Measurements from ENCODE around the gene TMEM225B. TPM values are rescaled to one million over a fixed set of nuclear protein-coding genes. Genes with fewer than 3 reads are reported as not detected.
"Not testable (repeated sequence)": the region's sequence is repeated elsewhere in the genome, so short reads cannot be mapped to it uniquely, and the experiment has no call there.

TMEM225B gene
- total RNA-seq, 2 donors from 2014 or later, result 2.2 TPM; not detected in 1

DNA sequence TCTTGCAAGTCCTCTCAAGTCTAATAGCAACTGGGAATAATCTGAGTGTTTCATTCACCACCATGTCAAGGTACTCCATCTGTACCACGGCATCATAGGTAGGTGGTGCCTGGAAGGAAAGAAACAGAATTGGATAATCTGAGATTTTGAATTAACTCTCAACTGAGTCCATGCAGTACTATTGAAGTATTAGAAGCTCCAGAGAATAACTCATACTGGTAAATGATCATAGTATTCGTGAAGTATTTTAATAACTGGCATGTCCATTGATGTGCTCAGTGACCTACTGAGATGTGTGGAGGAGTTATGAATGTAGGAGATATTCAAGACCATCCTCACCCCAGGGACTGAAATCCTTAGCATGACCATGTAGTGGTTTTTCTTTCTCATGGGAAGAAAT, 54.6 kb downstream of the TMEM225B start:
- no peak overlapping the region for H3K27ac ChIP-seq
- H3K4me3 ChIP-seq, result no peak overlapping the region
- DNase-seq (ENCODE audit: low spot score), result no peak
- no peaks in the 10 kb centered on the region for H3K36me3 ChIP-seq
- no peak for ATAC-seq (ENCODE audit: insufficient number of reproducible peaks, low FRiP score, low read depth)
- TF ChIP-seq, protein P1, sequence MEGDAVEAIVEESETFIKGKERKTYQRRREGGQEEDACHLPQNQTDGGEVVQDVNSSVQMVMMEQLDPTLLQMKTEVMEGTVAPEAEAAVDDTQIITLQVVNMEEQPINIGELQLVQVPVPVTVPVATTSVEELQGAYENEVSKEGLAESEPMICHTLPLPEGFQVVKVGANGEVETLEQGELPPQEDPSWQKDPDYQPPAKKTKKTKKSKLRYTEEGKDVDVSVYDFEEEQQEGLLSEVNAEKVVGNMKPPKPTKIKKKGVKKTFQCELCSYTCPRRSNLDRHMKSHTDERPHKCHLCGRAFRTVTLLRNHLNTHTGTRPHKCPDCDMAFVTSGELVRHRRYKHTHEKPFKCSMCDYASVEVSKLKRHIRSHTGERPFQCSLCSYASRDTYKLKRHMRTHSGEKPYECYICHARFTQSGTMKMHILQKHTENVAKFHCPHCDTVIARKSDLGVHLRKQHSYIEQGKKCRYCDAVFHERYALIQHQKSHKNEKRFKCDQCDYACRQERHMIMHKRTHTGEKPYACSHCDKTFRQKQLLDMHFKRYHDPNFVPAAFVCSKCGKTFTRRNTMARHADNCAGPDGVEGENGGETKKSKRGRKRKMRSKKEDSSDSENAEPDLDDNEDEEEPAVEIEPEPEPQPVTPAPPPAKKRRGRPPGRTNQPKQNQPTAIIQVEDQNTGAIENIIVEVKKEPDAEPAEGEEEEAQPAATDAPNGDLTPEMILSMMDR (IDR thresholded peaks at IDR 0.05), result no peak
- no peaks in the 10 kb centered on the region for H3K9me3 ChIP-seq
- no peaks in the 10 kb centered on the region for H3K27me3 ChIP-seq (replicated peaks; ENCODE audit: insufficient read depth)
- no peaks in the 10 kb centered on the region for H3K4me1 ChIP-seq (ENCODE audit: control insufficient read depth in 1 of 2, low read depth in 2 of 2)

DNA sequence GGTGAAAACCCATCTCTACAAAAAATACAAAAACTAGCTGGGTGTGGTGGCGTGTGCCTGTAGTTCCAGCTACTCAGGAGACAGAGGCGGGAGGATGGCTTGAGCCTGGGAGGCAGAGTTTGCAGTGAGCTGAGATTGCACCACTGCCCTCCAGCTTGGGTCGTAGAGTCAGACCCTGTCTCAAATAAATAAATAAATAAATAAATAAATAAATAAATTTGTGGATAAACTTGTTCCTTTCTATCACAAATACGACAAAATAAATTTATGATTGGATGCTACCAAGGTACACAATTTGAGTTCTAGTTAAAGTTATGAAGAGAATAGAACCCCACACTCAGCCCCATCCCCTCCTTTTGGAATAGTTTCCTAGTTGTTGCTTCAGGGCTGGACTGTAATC, 55.2 kb downstream of the TMEM225B start:
- H3K9me3 ChIP-seq; H3K27me3 ChIP-seq (replicated peaks; ENCODE audit: insufficient read depth); ATAC-seq (ENCODE audit: insufficient number of reproducible peaks, low FRiP score, low read depth); H3K4me3 ChIP-seq; H3K36me3 ChIP-seq; DNase-seq (ENCODE audit: low spot score); H3K4me1 ChIP-seq (ENCODE audit: control insufficient read depth in 1 of 2, low read depth in 2 of 2); H3K27ac ChIP-seq: not testable (repeated sequence)

DNA sequence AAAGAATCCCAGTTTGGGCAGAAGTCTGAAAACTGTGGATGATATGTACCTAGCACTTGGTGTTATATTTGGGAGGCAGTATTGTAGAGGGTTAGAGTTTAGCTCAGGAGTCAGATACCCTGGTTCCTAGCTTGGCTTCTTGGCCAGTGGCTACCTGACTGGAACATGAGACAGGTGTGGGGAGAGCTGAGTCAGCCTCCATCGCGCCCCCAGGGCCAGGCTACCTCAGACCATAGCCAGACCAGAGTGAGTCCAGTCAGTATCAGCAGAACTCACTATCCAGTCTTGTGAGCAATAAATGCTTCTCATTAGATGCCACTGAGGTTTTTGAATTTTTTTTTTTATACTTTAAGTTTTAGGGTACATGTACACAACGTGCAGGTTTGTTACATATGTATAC, 55.7 kb downstream of the TMEM225B start:
- TF ChIP-seq, protein P1 (IDR thresholded peaks at IDR 0.05), result no peak

DNA sequence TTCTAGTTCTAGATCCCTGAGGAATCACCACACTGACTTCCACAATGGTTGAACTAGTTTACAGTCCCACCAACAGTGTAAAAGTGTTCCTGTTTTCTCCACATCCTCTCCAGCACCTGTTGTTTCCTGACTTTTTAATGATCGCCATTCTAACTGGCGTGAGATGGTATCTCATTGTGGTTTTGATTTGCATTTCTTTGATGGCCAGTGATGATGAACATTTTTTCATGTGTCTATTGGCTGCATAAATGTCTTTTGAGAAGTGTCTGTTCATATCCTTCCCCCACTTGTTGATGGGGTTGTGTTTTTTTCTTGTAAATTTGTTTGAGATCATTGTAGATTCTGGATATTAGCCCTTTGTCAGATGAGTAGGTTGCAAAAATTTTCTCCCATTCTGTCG, 56.6 kb downstream of the TMEM225B start:
- not testable (repeated sequence) for DNase-seq (ENCODE audit: low spot score)

More for the DNA sequence above, 55.7 kb downstream of the TMEM225B start:
- DNase-seq (ENCODE audit: low spot score) (no peak), ATAC-seq (ENCODE audit: insufficient number of reproducible peaks, low FRiP score, low read depth) (no peak)
- H3K27ac ChIP-seq, result no peak overlapping the region
- no peaks in the 10 kb centered on the region for H3K36me3 ChIP-seq
- no peaks in the 10 kb centered on the region for H3K9me3 ChIP-seq
- no peaks in the 10 kb centered on the region for H3K27me3 ChIP-seq (replicated peaks; ENCODE audit: insufficient read depth)
- H3K4me1 ChIP-seq (ENCODE audit: control insufficient read depth in 1 of 2, low read depth in 2 of 2), result no peaks in the 10 kb centered on the region
- no peak overlapping the region for H3K4me3 ChIP-seq

DNA sequence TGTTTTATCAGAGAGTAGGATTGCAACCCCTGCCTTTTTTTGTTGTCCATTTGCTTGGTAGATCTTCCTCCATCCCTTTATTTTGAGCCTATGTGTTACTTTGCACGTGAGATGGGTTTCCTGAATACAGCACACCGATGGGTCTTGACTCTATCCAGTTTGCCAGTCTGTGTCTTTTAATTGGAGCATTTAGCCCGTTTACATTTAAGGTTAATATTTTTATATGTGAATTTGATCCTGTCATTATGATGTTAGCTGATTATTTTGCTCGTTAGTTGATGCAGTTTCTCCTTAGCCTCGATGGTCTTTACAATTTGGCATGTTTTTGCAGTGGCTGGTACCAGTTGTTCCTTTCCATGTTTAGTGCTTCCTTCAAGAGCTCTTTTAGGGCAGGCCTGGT, 59.8 kb downstream of the TMEM225B start:
- H3K4me1 ChIP-seq (ENCODE audit: control insufficient read depth in 1 of 2, low read depth in 2 of 2); H3K27ac ChIP-seq; H3K27me3 ChIP-seq (replicated peaks; ENCODE audit: insufficient read depth); ATAC-seq (ENCODE audit: insufficient number of reproducible peaks, low FRiP score, low read depth); H3K36me3 ChIP-seq; H3K4me3 ChIP-seq; DNase-seq (ENCODE audit: low spot score); H3K9me3 ChIP-seq: not testable (repeated sequence)

More for the DNA sequence above, 56.6 kb downstream of the TMEM225B start:
- not testable (repeated sequence) for H3K27ac ChIP-seq; H3K4me3 ChIP-seq; H3K27me3 ChIP-seq (replicated peaks; ENCODE audit: insufficient read depth); H3K36me3 ChIP-seq; H3K4me1 ChIP-seq (ENCODE audit: control insufficient read depth in 1 of 2, low read depth in 2 of 2); H3K9me3 ChIP-seq; ATAC-seq (ENCODE audit: insufficient number of reproducible peaks, low FRiP score, low read depth)

Other genes with a start within 250 kb of the TMEM225B start
- gene ARPC1B, start 223.5 kb upstream of the TMEM225B start, total RNA-seq, result 100 to 1,000 TPM; 266 to 350 TPM
- gene PDAP1, start 189.7 kb upstream of the TMEM225B start, total RNA-seq, result 10 to 100 TPM; 65.0 to 87.5 TPM
- gene BUD31, start 189.3 kb upstream of the TMEM225B start, total RNA-seq, result 10 to 100 TPM; 52.3 to 78.1 TPM
- gene PTCD1, start 159.5 kb upstream of the TMEM225B start, total RNA-seq, result 10 to 100 TPM in 1 of 2 donors, 1 to 10 TPM in 1; 5.1 to 23.7 TPM
- 10 to 100 TPM; 42.3 to 48.2 TPM for gene CPSF4, start 159.3 kb upstream of the TMEM225B start, total RNA-seq
- 100 to 1,000 TPM; 137 to 776 TPM for gene ATP5MF, start 132.1 kb upstream of the TMEM225B start, total RNA-seq
- gene ZNF789, start 125.4 kb upstream of the TMEM225B start, total RNA-seq, result 10 to 100 TPM in 1 of 2 donors, 1 to 10 TPM in 1; 3.5 to 12.4 TPM
- 10 to 100 TPM; 28.4 to 54.9 TPM for gene ZNF394, start 98.0 kb upstream of the TMEM225B start, total RNA-seq
- 10 to 100 TPM in 1 of 2 donors, 1 to 10 TPM in 1; 5.1 to 10.2 TPM for gene ZKSCAN5, start 93.6 kb upstream of the TMEM225B start, total RNA-seq
- gene FAM200A, start 46.2 kb upstream of the TMEM225B start, total RNA-seq, result 1 to 10 TPM; 3.1 to 4.3 TPM
- 100 to 1,000 TPM; 148 to 210 TPM for gene ZNF655, start 39.6 kb upstream of the TMEM225B start, total RNA-seq
- 10 to 100 TPM; 13.4 to 21.7 TPM for gene ZSCAN25, start 18.7 kb downstream of the TMEM225B start, total RNA-seq
- 1 to 10 TPM; 3.5 to 5.4 TPM for gene CYP3A5, start 81.7 kb downstream of the TMEM225B start, total RNA-seq
- gene CYP3A7, start 136.9 kb downstream of the TMEM225B start, total RNA-seq, result not detected
- not detected for gene CYP3A4, start 185.9 kb downstream of the TMEM225B start, total RNA-seq
- under 1 TPM in 1 of 2 donors, not detected in 1; 0.68 TPM for gene CYP3A43, start 229.7 kb downstream of the TMEM225B start, total RNA-seq